Measurements from ENCODE around the gene SULT2B1.
"Not testable (repeated sequence)": the region's sequence is repeated elsewhere in the genome, so short reads cannot be mapped to it uniquely, and the experiment has no call there.

DNA sequence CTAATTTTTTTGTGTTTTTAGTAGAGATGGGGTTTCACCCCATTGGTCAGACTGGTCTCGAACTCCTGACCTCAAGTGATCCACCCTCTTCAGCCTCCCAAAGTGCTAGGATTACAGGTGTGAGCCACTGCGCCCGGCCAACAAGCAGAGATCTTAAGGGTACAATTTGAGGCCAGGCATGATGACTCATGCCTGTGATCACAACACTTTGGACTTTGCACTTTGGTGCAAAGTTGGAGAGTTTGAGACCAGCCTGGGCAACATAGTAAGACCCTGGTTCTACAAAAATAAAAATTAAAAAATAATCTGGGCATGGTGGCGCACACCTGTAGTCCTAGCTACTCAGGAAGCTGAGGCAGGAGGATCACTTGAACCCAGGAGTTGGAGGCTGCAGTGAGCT, 32.5 kb upstream of the SULT2B1 start:
- TF ChIP-seq POLR2A (IDR thresholded peaks at IDR 0.05), result not testable (repeated sequence)
- TF ChIP-seq, protein P1, sequence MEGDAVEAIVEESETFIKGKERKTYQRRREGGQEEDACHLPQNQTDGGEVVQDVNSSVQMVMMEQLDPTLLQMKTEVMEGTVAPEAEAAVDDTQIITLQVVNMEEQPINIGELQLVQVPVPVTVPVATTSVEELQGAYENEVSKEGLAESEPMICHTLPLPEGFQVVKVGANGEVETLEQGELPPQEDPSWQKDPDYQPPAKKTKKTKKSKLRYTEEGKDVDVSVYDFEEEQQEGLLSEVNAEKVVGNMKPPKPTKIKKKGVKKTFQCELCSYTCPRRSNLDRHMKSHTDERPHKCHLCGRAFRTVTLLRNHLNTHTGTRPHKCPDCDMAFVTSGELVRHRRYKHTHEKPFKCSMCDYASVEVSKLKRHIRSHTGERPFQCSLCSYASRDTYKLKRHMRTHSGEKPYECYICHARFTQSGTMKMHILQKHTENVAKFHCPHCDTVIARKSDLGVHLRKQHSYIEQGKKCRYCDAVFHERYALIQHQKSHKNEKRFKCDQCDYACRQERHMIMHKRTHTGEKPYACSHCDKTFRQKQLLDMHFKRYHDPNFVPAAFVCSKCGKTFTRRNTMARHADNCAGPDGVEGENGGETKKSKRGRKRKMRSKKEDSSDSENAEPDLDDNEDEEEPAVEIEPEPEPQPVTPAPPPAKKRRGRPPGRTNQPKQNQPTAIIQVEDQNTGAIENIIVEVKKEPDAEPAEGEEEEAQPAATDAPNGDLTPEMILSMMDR (IDR thresholded peaks at IDR 0.05), result not testable (repeated sequence)

Measured in body of pancreas (tissue), 4 donors.